Effector memory CD8-positive, alpha-beta T cell (primary cell): ENCODE results near the gene HAVCR1.

Experiments used
- ATAC-seq: fragments of 150-1000 bp; cut with Tn5 transposase; replicated peaks from 2 replicates; pipeline ENCODE4 v1.10.0; 2021; ENCODE audit warnings: mild to moderate bottlenecking, moderate library complexity
- DNase-seq, 3 experiments: peaks; one replicate each; pipeline ENCODE4 v3.0.0; 2021
- H3K27ac Mint-ChIP-seq, 2 donors: one replicate each; pipeline ENCODE4 v1.8.0; 2022; ENCODE audit warnings: mild to moderate bottlenecking in 2 of 2, mixed read lengths in 2 of 2, moderate library complexity in 2 of 2
- H3K27me3 Mint-ChIP-seq, 2 donors: one replicate each; pipeline ENCODE4 v1.8.0; 2022; ENCODE audit warnings: mixed read lengths in 2 of 2
- H3K36me3 Mint-ChIP-seq: one replicate; pipeline ENCODE4 v1.8.0; 2022; ENCODE audit warnings: mild to moderate bottlenecking, moderate library complexity, mixed read lengths; ENCODE audit not compliant: insufficient read depth
- H3K4me1 Mint-ChIP-seq, 2 donors: one replicate each; pipeline ENCODE4 v1.8.0; 2022; ENCODE audit warnings: low read depth in 2 of 2, mixed read lengths in 2 of 2
- H3K4me3 Mint-ChIP-seq, 2 donors: one replicate each; pipeline ENCODE4 v1.8.0; 2022; ENCODE audit warnings: mild to moderate bottlenecking in 2 of 2, mixed read lengths in 2 of 2, moderate library complexity in 2 of 2
- H3K9me3 Mint-ChIP-seq, 2 donors: one replicate each; pipeline ENCODE4 v1.8.0; 2022; ENCODE audit warnings: mixed read lengths in 2 of 2
- total RNA-seq, 9 experiments: gene quantifications; one replicate each; lab custom pipeline; 2026; lab: John Stamatoyannopoulos, UW

HAVCR1 gene
- total RNA-seq: 0 to 1.1 (median 0.21) reads per million in 9 experiments

DNA sequence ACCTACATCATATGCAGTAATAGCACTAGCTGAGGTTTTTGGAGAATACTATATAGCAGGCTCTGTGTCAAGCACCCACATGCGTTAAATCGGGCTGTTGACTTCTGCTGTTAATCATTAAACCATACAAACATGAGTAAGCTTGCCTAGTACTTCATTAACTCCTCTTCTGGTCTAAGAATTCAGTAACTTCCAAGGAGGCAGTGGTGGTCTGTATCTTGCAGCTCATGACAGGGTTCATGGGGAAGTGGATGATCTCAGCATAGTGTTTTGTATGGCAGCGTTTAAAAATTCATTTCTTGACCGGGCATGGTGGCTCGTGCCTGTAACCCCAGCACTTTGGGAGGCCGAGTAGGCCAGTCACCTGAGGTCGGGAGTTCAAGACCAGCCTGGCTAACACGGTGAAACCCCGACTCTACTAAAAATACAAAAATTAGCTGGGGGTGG lies at the start of gene HAVCR1:
Gene HAVCR1 (minus strand): TSS at position 24 of the 447 bp plus-strand sequence. CDS start 1,173 bp downstream, outside the sequence.
- Mint-ChIP-seq H3K9me3 (no peaks in the 10 kb centered on the region), H3K27ac (peak within 1 kb of the TSS in 1 of 2 donors; percentile 13), H3K4me3 (no peak within 1 kb of the TSS), H3K27me3 (no peaks in the 10 kb centered on the region), H3K36me3 (no peaks in the 10 kb centered on the region), H3K4me1 (no peaks in the 10 kb centered on the region)
- ATAC-seq (no peak), DNase-seq (no peak)

DNA sequence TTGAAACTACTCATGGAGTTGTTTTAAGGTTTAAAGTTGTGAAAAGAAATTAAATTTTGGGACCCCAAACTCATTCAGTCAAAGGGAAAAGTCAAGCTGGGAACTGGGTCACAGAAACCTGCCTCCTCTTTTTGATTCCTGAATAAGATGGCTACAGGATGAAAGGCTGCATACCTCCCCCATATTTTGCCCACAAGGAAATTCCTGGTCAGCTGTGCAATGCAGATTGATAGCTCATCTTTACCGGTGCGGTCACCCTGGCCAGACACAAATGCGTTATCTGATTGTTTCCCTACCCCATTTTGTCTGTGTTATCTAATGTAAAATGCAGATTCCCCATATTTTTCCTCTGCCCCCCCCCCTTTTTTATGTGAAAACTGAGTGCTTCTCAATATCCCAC lies 48.6 kb upstream of the HAVCR1 start:
- Mint-ChIP-seq H3K4me3 (no peak overlapping the region), H3K27me3 (no peaks in the 10 kb centered on the region), H3K4me1 (peaks cover 16 to 21% of the 10 kb centered on the region in 2 donors), H3K27ac (peak overlapping the region; percentile 59 to 96), H3K9me3 (no peaks in the 10 kb centered on the region), H3K36me3 (peaks cover 3% of the 10 kb centered on the region)
- no peak for DNase-seq
- no peak for ATAC-seq

DNA sequence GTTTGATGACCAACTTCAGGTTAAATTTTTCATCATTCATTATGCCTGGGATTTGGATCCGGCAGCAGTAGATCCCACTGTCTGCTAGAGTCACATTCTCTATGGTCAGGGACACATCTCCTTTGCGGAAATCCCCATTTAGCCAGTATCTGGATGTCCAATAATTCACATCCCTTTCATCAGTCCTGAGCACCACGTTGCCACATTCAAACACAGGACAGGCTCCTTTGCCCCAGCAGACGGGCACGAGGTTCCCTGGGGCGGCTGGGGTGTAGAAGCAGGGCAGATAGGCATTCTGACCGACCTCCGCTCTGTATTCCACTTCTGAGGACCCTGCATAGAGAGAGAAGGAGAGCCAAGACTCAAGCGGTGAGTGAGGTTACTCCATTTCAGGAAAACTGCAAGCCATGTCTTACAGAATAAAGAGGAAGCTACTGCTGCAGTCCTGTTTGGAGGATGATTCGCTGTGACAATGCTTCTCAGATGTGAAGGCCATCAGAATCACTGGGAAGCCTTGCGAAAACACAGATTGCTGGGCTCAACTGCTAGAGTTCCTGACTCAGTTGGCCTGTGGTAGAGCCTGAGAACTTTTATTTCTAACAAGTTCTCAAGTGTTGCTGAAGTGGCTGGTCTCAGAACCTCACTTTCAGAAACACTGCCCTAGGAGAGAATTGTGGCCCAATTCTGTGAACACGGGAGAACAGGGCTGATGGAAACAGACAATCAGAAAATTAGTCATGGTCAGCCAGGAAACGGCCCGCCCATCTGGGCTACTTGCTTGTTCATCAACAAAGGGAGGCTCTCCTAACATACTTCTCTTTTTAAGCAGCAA lies 47.9 kb upstream of the HAVCR1 start:
- no peaks in the 10 kb centered on the region for H3K27me3 Mint-ChIP-seq
- peaks cover 16 to 21% of the 10 kb centered on the region in 2 donors for H3K4me1 Mint-ChIP-seq
- no peak overlapping the region for H3K4me3 Mint-ChIP-seq
- H3K36me3 Mint-ChIP-seq: peaks cover 3% of the 10 kb centered on the region
- ATAC-seq (no peak), DNase-seq (no peak)
- H3K27ac Mint-ChIP-seq: peak overlapping the region in 1 of 2 donors; percentile 59
- no peaks in the 10 kb centered on the region for H3K9me3 Mint-ChIP-seq

DNA sequence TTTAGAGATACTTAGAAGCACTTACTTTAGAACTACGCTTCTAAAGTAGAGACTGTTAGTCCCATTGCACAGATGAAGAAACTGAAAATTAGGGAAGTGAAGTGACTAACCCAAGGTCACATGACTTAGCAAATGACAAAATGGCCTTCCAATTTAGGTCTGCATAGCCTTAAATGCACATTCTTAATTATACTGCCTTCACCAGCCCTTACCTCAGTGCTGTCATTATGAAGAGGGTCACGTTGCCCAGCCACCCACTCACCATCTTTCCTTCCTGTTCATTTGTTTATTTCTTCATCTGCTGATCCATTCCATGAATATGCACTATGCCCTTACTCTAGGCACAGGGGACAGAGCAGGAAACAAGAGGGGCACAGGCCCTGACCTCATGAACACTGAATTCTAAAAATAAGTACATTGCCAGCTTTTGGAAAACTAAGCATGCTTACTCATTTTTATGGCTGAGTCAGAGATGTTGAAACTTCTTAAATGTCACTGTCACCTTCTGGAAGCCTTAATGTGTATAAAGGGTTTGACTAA lies 41.3 kb upstream of the HAVCR1 start:
- Mint-ChIP-seq H3K9me3 (no peaks in the 10 kb centered on the region), H3K27me3 (no peaks in the 10 kb centered on the region), H3K4me3 (no peak overlapping the region), H3K4me1 (no peaks in the 10 kb centered on the region), H3K36me3 (no peaks in the 10 kb centered on the region), H3K27ac (no peak overlapping the region)
- no peak for DNase-seq
- no peak for ATAC-seq

DNA sequence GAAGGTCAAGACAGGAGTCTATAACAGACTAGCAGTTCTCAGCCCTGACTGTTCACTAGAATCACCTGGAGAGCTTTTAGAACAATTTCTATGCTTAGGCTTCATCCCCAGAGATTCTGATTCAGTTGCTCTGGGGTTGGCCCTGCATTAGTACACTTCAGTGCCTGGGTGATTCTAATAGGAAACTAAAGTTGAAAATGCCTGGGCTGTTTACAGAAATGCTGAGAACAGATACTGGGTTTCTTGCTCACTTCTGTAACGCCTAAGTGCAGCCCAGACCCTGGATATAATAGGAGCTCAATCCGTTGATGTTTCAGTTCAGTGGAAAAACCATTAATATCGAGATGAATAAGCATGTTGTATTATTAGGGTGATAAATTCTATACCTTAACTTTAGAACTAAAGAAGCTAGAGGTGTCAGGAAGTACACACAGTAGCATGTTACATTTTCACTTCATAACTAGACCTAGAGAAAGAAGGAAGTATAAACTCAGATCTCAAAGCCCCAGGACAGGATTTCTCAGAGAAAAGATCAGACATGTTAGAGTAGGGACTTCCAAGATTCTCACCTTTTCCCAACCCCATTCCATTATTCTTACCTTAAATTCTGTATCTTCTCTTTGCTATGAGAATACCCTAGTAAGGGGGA lies 29.6 kb upstream of the HAVCR1 start:
- ATAC-seq (no peak), DNase-seq (no peak)
- Mint-ChIP-seq H3K4me3 (no peak overlapping the region), H3K27me3 (no peaks in the 10 kb centered on the region), H3K4me1 (no peaks in the 10 kb centered on the region), H3K9me3 (no peaks in the 10 kb centered on the region), H3K27ac (no peak overlapping the region), H3K36me3 (peaks cover 4% of the 10 kb centered on the region)

DNA sequence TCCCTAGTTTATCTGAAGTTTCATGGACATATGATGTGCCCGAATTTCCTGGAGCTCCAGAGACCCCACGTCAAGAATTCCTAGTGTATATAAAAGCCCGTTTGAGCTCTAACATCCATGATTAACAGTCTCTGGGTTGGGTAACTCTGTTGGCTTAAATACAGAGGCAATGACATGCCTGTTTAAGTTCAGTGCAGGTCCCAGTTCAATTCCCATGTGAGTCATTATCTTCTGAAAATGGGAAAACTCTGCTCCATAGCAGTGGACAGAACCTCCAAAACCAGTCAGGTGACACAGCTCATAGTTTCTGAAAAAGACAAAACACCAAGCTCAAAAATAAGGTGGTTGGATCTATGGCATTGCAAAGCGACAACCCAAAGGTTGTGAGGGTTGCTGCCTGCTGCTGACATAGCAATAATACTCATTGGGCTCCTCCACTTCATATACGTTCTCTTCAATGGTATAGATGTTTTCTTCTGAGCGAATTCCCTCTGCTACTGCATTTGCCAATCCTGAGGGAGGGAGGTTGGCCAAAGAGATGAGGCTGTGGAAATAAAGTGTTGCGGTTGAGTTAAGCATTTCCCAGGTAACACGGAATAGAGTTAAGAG lies 27.9 kb upstream of the HAVCR1 start:
- H3K36me3 Mint-ChIP-seq: peaks cover 4% of the 10 kb centered on the region
- H3K27ac Mint-ChIP-seq: no peak overlapping the region
- no peaks in the 10 kb centered on the region for H3K9me3 Mint-ChIP-seq
- no peak for DNase-seq
- H3K27me3 Mint-ChIP-seq: no peaks in the 10 kb centered on the region
- no peak overlapping the region for H3K4me3 Mint-ChIP-seq
- no peak for ATAC-seq
- no peaks in the 10 kb centered on the region for H3K4me1 Mint-ChIP-seq

DNA sequence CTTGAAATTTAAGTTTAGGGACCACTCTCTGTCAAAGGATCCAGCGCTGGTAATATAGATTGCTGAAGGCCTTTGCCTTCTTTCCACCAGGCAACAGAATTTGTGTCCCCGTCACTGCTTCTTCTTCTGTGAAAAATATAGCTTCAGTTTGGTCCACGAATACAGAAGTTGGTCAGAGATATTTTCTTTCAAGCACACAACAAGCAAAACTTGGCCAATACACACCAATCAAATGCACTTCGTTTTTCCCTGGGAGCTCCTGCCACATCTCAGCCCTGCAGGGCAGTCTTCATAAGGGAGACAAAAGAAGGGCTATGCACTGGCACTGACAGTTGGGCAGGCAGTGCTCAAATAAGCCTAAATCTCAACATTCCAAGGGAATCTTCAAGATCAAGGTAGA lies 27.0 kb upstream of the HAVCR1 start:
- Mint-ChIP-seq H3K4me1 (no peaks in the 10 kb centered on the region), H3K9me3 (no peaks in the 10 kb centered on the region), H3K4me3 (no peak overlapping the region), H3K27me3 (no peaks in the 10 kb centered on the region), H3K36me3 (peaks cover 4% of the 10 kb centered on the region), H3K27ac (no peak overlapping the region)
- no peak for DNase-seq
- ATAC-seq: no peak

DNA sequence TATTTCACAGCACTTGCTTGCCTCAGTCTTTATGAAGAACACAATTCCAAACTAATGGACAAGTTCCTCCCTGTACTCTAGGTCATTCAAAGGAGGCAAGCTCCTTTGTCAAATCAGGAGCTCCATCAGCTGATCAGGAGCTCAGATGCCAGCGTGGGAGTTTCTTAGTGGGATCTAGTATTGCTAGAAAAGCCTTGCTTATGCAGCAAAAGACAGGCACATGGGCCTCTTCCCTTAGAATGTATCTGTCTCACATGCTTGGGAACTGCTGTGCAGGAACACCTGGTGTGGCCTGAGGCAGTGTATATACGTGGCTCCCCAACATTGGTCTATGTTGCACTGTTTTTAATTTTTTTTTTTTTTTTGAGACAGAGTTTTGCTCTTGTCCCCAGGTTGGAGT lies 21.4 kb upstream of the HAVCR1 start:
- no peaks in the 10 kb centered on the region for H3K9me3 Mint-ChIP-seq
- no peak overlapping the region for H3K27ac Mint-ChIP-seq
- H3K4me1 Mint-ChIP-seq: no peaks in the 10 kb centered on the region
- no peaks in the 10 kb centered on the region for H3K36me3 Mint-ChIP-seq
- no peak overlapping the region for H3K4me3 Mint-ChIP-seq
- DNase-seq (no peak), ATAC-seq (no peak)
- no peaks in the 10 kb centered on the region for H3K27me3 Mint-ChIP-seq

DNA sequence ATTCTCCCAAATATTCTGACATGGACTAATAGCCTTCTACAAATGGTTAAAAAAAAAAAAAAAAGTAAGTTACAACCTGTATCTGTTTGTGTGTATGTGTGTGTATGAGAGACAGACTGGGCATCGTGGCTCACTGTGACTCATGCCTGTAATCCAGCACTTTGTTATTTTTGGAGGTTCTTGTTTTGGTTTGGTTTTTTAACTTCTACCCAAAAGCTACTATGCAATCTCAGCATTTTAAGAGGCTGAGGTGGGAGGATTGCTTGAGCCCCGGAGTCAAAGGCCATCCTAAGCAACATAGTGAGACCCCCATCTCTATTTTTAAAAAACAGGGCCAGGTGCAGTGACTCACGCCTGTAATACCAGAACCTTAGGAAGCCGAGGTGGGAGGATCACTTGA lies 17.6 kb upstream of the HAVCR1 start:
- no peaks in the 10 kb centered on the region for H3K36me3 Mint-ChIP-seq
- H3K27ac Mint-ChIP-seq: no peak overlapping the region
- H3K4me1 Mint-ChIP-seq: peaks cover 0 to 2% of the 10 kb centered on the region in 2 donors
- no peak for DNase-seq
- no peak overlapping the region for H3K4me3 Mint-ChIP-seq
- no peaks in the 10 kb centered on the region for H3K9me3 Mint-ChIP-seq
- no peak for ATAC-seq
- no peaks in the 10 kb centered on the region for H3K27me3 Mint-ChIP-seq

DNA sequence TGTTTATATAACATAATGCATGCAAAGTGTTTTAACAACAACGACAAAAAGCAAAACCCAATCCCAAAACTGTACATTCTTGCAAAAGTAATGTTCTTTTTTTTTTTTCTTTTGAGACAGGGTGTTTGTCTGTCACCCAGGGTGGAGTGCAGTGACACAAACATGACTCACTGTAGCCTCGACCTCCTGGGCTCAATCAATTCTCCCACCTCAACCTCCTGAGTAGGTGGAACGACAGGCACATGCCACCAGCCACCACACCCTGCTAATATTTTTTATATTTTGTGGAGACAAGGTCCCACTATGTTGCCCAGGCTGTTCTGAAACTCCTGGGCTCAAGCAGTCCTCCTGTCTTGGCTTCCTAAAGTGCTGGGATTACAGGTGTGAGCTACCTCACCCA lies 13.6 kb upstream of the HAVCR1 start:
- Mint-ChIP-seq H3K9me3 (no peaks in the 10 kb centered on the region), H3K27ac (no peak overlapping the region), H3K4me1 (peaks cover 0 to 2% of the 10 kb centered on the region in 2 donors), H3K36me3 (no peaks in the 10 kb centered on the region), H3K4me3 (no peak overlapping the region), H3K27me3 (no peaks in the 10 kb centered on the region)
- DNase-seq: no peak
- peak; percentile 10 for ATAC-seq

DNA sequence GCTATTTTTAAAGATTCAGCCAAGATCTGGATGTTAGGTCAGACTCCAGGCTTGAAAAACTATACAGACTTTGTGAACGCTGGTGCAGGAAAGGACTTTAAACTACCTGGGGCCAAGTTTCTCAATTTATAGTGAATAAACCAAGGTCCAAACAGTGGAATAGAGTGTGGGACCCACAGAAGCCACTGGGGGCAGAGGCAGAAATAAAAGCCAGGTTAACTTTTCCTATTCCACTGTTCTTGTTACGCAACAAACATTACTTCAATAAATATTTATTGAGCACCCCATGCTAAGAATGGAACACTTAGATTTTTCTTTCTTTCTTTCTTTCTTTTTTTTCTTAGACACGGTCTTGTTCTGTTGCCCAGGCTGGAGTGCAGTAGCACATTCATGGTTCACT lies 11.0 kb upstream of the HAVCR1 start:
- Mint-ChIP-seq H3K4me1 (peaks cover 0 to 2% of the 10 kb centered on the region in 2 donors), H3K9me3 (no peaks in the 10 kb centered on the region), H3K27me3 (no peaks in the 10 kb centered on the region), H3K36me3 (peaks cover 2% of the 10 kb centered on the region), H3K27ac (no peak overlapping the region), H3K4me3 (no peak overlapping the region)
- DNase-seq (no peak), ATAC-seq (no peak)

DNA sequence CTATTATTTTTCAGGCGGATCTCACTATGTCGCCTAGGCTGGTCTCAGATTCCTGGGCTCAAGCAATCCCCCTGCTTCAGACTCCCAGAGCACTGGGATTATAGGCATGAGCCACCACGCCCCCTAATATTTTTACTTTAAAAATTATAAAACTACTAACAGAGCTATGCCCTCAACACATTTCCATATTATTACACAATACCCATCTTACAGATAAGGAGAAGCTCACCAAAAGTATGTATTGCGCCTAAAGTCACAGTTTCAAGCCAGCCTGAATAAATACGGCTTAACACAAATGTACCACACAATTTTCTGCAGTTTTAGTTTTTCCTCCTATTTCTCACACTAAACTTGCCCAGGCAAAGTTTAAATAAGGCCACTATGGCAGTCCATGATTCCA lies 9.9 kb upstream of the HAVCR1 start:
- DNase-seq (no peak), ATAC-seq (no peak)
- H3K27ac Mint-ChIP-seq: no peak overlapping the region
- H3K27me3 Mint-ChIP-seq: no peaks in the 10 kb centered on the region
- no peaks in the 10 kb centered on the region for H3K9me3 Mint-ChIP-seq
- peaks cover 0 to 2% of the 10 kb centered on the region in 2 donors for H3K4me1 Mint-ChIP-seq
- H3K36me3 Mint-ChIP-seq: peaks cover 3% of the 10 kb centered on the region
- no peak overlapping the region for H3K4me3 Mint-ChIP-seq

DNA sequence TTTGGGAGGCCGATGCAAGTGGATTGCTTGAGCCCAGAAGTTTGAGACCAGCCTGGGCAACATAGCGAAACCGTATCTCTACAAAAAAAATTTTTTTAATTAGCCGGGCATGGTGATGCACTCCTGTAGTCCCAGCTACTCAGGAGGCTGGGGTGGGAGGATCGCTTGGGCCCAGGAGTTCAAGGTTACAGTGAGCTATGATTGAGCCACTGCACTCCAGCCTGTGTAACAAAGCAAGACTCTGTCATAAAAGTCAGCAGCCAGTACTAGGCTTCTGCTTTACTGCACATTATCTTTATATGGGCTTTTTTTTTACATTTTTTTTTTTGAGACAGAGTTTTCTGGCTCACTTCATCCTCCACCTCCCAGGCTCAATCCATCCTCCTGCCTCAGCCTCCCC lies 9.4 kb upstream of the HAVCR1 start:
- Mint-ChIP-seq H3K9me3 (no peaks in the 10 kb centered on the region), H3K27me3 (no peaks in the 10 kb centered on the region), H3K27ac (no peak overlapping the region), H3K36me3 (peaks cover 3% of the 10 kb centered on the region), H3K4me1 (peaks cover 0 to 2% of the 10 kb centered on the region in 2 donors), H3K4me3 (no peak overlapping the region)
- no peak for ATAC-seq
- DNase-seq: no peak
